Middle frontal gyrus (tissue), 1 donor: ENCODE data around the gene DNAH9.

Source experiments
- DNase-seq: peaks from one replicate; pipeline ENCODE4 v3.0.0-alpha.2; 2015; ENCODE audit warnings: low spot score; ENCODE audit errors: extremely low spot score

The DNAH9 gene

DNA sequence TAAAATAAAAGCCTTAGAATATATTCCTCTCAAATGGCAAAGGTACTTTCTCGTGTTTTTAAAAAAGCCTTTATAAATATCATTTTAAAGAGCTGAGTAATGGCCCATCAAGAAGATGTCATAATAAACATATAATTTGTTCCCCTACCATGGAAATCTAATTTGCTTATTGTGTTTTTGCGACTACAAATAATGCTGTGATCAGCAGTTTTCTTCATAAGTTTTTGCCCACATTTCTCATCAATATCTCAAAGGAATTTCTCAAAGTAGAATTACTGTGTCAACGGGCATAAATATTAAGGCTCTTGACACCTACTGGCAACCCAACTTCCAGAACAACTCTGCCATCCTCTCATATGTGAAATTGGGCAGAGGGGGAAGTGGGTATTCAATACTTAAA, 381.5 kb downstream of the DNAH9 start:
- no peak for DNase-seq

- no peak for DNase-seq
These were observed 382.5 kb downstream of the DNAH9 start for GRCh38 chr17:11980813-11981212.

- no peak for DNase-seq
These were observed 383.6 kb downstream of the DNAH9 start for GRCh38 chr17:11981862-11982261.

DNA sequence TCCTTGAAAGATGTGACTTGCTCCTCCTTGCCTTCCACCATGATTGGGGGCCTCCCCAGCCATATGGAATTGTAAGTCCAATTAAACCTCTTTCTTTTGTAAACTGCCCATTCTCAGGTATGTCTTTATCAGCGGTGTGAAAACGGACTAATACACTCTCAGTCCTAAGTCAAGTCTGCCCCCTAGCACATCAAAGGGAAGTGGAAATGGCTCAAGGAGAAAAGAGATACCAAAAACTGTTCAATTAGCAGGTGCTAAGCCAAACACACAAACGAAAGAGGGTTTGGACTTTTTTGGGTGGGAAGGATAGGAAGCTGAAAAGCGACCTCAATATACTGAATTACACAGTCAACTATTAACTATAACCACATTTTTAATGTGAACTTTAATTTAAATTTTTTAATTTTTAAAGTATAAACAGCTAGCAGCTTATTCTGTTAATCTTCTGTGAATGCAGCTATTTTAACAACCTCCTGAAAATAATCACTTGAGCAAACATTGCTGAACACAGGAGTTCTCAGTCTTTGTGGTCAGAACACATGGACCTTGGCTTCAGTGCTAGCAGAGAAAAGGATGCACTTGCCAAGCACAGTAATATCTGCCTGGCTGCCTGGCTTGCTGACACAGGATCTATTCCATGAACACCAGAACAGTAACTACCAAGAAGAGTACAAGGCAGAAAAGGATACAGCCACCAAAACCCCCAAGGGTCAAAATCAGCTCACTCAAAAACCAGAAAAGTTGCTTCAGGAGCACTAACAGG, 388.1 kb downstream of the DNAH9 start:
- DNase-seq, result no peak

GRCh38 chr17:11986942-11987329, 388.7 kb downstream of the DNAH9 start:
- peak; percentile 51 for DNase-seq

GRCh38 chr17:11990363-11990983, 392.2 kb downstream of the DNAH9 start:
- no peak for DNase-seq

GRCh38 chr17:11991461-11991860, 393.2 kb downstream of the DNAH9 start:
- no peak for DNase-seq

- DNase-seq, result peak; percentile 28
These were observed 398.5 kb downstream of the DNAH9 start for GRCh38 chr17:11996722-11997146.

DNA sequence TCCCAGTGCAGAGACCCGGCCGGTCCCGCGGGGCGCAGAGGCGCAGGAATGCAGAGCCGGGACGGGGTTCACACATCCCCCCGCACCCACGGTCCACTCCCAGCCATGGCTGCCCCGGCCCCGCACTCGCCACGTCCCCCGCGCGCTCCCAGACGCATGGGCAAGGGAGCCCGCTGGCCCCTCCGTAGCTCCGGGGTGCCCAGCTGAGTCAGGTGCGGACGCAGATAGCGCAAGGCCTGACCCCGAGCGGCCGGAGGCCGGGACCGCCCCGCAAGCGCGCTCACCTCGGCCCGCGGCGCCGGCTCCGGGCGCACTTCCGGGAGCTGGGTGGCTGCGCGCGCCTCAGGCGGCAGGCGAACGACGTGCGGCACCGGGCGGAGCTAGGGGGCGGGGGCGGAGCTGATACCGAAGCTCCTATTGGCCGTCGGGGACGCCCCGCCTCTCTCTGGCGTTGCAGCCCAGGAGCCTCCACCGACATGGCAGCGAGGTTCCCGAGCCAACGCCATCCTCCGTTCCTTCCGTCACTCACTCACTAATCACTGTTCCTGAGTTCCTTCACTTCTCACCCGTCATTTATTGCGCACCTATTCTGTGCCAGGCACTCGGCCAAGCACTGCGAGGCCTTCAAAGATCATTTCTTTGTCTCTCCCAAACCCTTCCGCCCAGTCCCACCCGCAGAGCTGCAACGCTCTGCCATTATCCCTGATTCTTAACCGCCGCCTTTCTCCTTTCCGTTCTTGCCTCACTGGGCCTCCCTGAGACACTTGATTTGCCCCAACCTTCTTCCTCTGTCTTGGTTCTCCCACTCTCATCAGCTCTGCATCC, 399.1 kb downstream of the DNAH9 start, which contains the start of gene ZNF18:
ZNF18 (minus strand) TSS at position 329 of the 825 bp plus-strand sequence. CDS start 4,646 bp downstream, outside the sequence.
- peak; percentile 93 for DNase-seq

DNA sequence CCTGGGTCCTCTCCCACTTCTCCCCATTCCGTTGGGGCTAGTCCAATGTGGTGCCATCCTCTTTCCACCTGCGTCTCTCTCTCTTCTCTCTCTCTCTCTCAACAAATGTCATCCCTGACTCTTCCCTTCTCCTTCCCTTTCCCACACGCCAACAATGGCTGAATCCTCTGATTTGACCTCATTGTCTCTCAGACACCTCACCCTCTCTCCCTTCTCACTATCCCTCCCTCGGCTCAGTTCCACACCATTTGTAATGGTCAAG, 399.6 kb downstream of the DNAH9 start:
- no peak for DNase-seq

DNA sequence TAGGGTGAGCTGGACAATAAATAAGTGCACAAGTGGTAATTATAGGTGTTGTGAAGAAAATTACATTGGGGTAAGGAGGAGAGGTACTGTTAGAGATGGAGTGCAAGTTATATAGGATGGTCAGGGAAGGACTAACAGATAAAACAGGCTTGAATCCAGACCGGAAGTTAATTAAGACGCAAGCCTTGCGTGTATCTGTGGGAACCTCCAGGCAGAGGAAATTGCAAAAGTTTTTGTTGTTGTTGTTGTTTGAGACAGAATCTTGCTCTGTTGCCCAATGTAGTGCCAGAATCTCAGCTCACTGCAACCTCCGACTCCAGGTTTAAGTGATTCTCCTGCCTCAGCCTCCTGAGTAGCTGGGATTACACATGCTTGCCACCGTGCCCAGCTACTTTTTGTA, 401.4 kb downstream of the DNAH9 start:
- DNase-seq, result no peak

GRCh38 chr17:12007466-12007865, 409.2 kb downstream of the DNAH9 start:
- DNase-seq, result no peak
